Stomach (tissue), 9 donors: Measurements from ENCODE around the gene KIAA1217. TPM values are rescaled to one million over a fixed set of nuclear protein-coding genes. Genes with fewer than 3 reads are reported as not detected.

Experiments used
- DNase-seq, 2 donors: peaks; one replicate each; pipeline versions ENCODE4 v3.0.0 to v3.0.0-alpha.2; 2013 to 2019
- H3K27ac ChIP-seq, 5 donors: fragments of 200-600 bp in 4 of 5; sonication (generic) in 4 of 5; one replicate each; pipeline ENCODE4 v1.5.1; 2013 to 2019; ENCODE audit warnings: mild to moderate bottlenecking in 1 of 5, moderate library complexity in 1 of 5
- H3K27me3 ChIP-seq, 3 donors: fragments of 200-600 bp; sonication (generic); one replicate each; pipeline ENCODE4 v1.5.1; 2017 to 2019; ENCODE audit warnings: mixed run types in 1 of 3
- H3K36me3 ChIP-seq, 4 donors: fragments of 200-600 bp; sonication (generic); 1 replicate in 3 of 4; 2 replicates in 1 of 4; pipeline ENCODE4 v1.5.1; 2016 to 2019
- H3K4me1 ChIP-seq, 4 donors: fragments of 200-600 bp; sonication (generic); one replicate each; pipeline ENCODE4 v1.5.1; 2016 to 2019
- H3K4me3 ChIP-seq, 4 donors: fragments of 200-600 bp; sonication (generic) in 3 of 4; one replicate each; pipeline ENCODE4 v1.5.1; 2016 to 2019; ENCODE audit warnings: mild to moderate bottlenecking in 1 of 4
- H3K9me3 ChIP-seq, 4 donors: fragments of 200-600 bp; sonication (generic); one replicate each; pipeline ENCODE4 v1.5.1; 2016 to 2019
- CTCF ChIP-seq, 7 experiments: fragments of 450-650 bp in 4 of 7; fragments of 200-600 bp in 3 of 7; sonication (generic) in 3 of 7; IDR thresholded peaks; one replicate each; pipeline ENCODE4 v1.5.1; 2016 to 2019; ENCODE audit warnings: antibody characterized with exemption in 7 of 7, control low read depth in 2 of 7, mild to moderate bottlenecking in 1 of 7
- EP300 ChIP-seq: sonication (generic); formaldehyde crosslinking; IDR thresholded peaks from one replicate; pipeline ENCODE4 v1.6.1; 2017; ENCODE audit warnings: antibody characterized with exemption
- POLR2A ChIP-seq, 4 donors: fragments of 450-650 bp; IDR thresholded peaks; one replicate each; pipeline ENCODE4 v1.6.1; 2016; ENCODE audit warnings: antibody characterized with exemption in 4 of 4, control low read depth in 2 of 4, mild to moderate bottlenecking in 1 of 4, moderate library complexity in 1 of 4
- POLR2AphosphoS5 ChIP-seq, 3 donors: sonication (generic); formaldehyde crosslinking; IDR thresholded peaks; one replicate each; pipeline ENCODE4 v1.6.1; 2016; ENCODE audit warnings: antibody characterized with exemption in 3 of 3
- WGBS, 5 donors: extraction: QIAGEN DNeasy Blood & Tissue Kit in 3 of 5; methylation state at CpG; one replicate each; pipeline versions ENCODE4 v1.1.5 to v1.1.7; 2013 to 2018; 5-methylcytosine and 5-hydroxymethylcytosine counted together
- intact Hi-C: fragments of 100-400 bp; cut with DNase I; formaldehyde crosslinking; loops from one replicate; pipeline ENCODE4 v1.15.1; 2023; ENCODE audit warnings: low total_unique reads
- polyA plus RNA-seq, 3 donors: library from polyadenylated mRNA; stranded (reverse); fragments of 200-250 nt; gene quantifications; one replicate each; pipeline ENCODE4 v1.2.3, GENCODE V29; 2013
- total RNA-seq, 5 donors: library from RNA; depleted of rRNA; stranded (reverse); fragments of >200 nt; gene quantifications; one replicate each; pipeline versions ENCODE4 v1.1.0 to v1.2.3, GENCODE V29; 2014 to 2016
- donor health status: healthy with polysubstance abuse.
- donor health status: Bipolar disorder and iron deficiency.
- donor health status: healthy.

Gene KIAA1217
- total and polyA plus RNA-seq, 8 donors: 6.2 to 112 (median 24.6) TPM

- H3K4me1 ChIP-seq: no peaks in the 10 kb centered on the region
- no peaks in the 10 kb centered on the region for H3K36me3 ChIP-seq
- DNase-seq: no peak
- H3K27me3 ChIP-seq: no peaks in the 10 kb centered on the region
- H3K9me3 ChIP-seq: no peaks in the 10 kb centered on the region
- no peak overlapping the region for H3K4me3 ChIP-seq
- 74 to 82% (median 80%) methylated on average over 8 of the region's 8 CpGs for WGBS, 5 donors
- no peak overlapping the region for H3K27ac ChIP-seq
- intact Hi-C loops: no loop called here
- TF ChIP-seq POLR2A (IDR thresholded peaks at IDR 0.05): no peak
- no peak for TF ChIP-seq POLR2AphosphoS5 (IDR thresholded peaks at IDR 0.05)
- no peak for TF ChIP-seq EP300
- no peak for TF ChIP-seq CTCF (IDR thresholded peaks at IDR 0.05)
These were observed 94.8 kb downstream of the KIAA1217 start for GRCh38 chr10:24303522-24304310.

GRCh38 chr10:24305551-24306506 lies 96.9 kb downstream of the KIAA1217 start:
- no peaks in the 10 kb centered on the region for H3K27me3 ChIP-seq
- TF ChIP-seq CTCF (IDR thresholded peaks at IDR 0.05): no peak
- no peak for TF ChIP-seq POLR2A (IDR thresholded peaks at IDR 0.05)
- TF ChIP-seq POLR2AphosphoS5 (IDR thresholded peaks at IDR 0.05): no peak
- TF ChIP-seq EP300: no peak
- H3K36me3 ChIP-seq: no peaks in the 10 kb centered on the region
- 78 to 93% (median 89%) methylated on average over 8 of the region's 8 CpGs for WGBS, 5 donors
- H3K4me3 ChIP-seq: no peak overlapping the region
- no peak overlapping the region for H3K27ac ChIP-seq
- H3K9me3 ChIP-seq: no peaks in the 10 kb centered on the region
- no peak for DNase-seq
- intact Hi-C loops: no loop called here
- H3K4me1 ChIP-seq: no peaks in the 10 kb centered on the region

- H3K4me1 ChIP-seq: no peaks in the 10 kb centered on the region
- no peaks in the 10 kb centered on the region for H3K9me3 ChIP-seq
- no peak overlapping the region for H3K27ac ChIP-seq
- intact Hi-C loops: no loop called here
- no peak overlapping the region for H3K4me3 ChIP-seq
- 75 to 87% (median 83%) methylated on average over 4 of the region's 4 CpGs for WGBS, 5 donors
- H3K27me3 ChIP-seq: no peaks in the 10 kb centered on the region
- no peak for TF ChIP-seq EP300
- no peak for TF ChIP-seq POLR2AphosphoS5 (IDR thresholded peaks at IDR 0.05)
- no peak for TF ChIP-seq CTCF (IDR thresholded peaks at IDR 0.05)
- no peak for TF ChIP-seq POLR2A (IDR thresholded peaks at IDR 0.05)
- no peak for DNase-seq
- no peaks in the 10 kb centered on the region for H3K36me3 ChIP-seq
These were observed 97.6 kb downstream of the KIAA1217 start for GRCh38 chr10:24306507-24306875.

- no peaks in the 10 kb centered on the region for H3K27me3 ChIP-seq
- H3K4me3 ChIP-seq: no peak overlapping the region
- no peak for DNase-seq
- H3K36me3 ChIP-seq: no peaks in the 10 kb centered on the region
- no peaks in the 10 kb centered on the region for H3K4me1 ChIP-seq
- H3K27ac ChIP-seq: no peak overlapping the region
- H3K9me3 ChIP-seq: no peaks in the 10 kb centered on the region
- WGBS, 5 donors: 47 to 64% (median 57%) methylated on average over 4 of the region's 4 CpGs
- TF ChIP-seq EP300: no peak
- TF ChIP-seq POLR2A (IDR thresholded peaks at IDR 0.05): no peak
- no peak for TF ChIP-seq POLR2AphosphoS5 (IDR thresholded peaks at IDR 0.05)
- no peak for TF ChIP-seq CTCF (IDR thresholded peaks at IDR 0.05)
- intact Hi-C loops: no loop called here
These were observed 98.2 kb downstream of the KIAA1217 start for GRCh38 chr10:24307116-24307515.
